ENCODE data around the gene HAL. TPM values are rescaled to one million over a fixed set of nuclear protein-coding genes. Genes with fewer than 3 reads are reported as not detected.

Gene HAL
- total RNA-seq, 1 experiment from 2014 or later, result 1.4 TPM

DNA sequence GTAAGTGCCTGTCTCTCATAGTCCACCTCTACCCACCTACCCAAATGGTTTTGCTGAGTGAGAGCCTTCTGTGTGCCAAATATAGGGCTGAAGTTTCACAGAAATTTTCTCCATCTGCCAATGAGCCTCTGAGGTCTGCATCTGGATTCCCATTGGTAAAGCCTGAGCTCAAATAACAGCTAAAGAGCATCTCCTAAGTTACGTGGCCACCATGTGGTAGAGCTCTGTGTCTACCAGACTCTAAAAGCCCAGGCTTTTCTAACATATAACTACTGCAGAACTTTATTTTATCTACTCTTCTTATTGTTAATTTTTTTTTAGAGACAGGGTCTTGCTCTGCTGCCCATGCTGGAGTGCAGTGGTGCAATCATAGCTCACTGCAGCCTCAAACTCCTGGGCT is 37.0 kb downstream of the HAL start:
- H3K4me3 Mint-ChIP-seq (ENCODE audit: low read depth, unreplicated experiment), result no peak overlapping the region
- H3K36me3 Mint-ChIP-seq (ENCODE audit: insufficient read depth, unreplicated experiment), result no peaks in the 10 kb centered on the region
- no peak for TF ChIP-seq CTCF (IDR thresholded peaks at IDR 0.05; ENCODE audit: unreplicated experiment)
- BruUV-seq (replicated peaks), result no TSS peak
- CTCF ChIA-PET, result interaction anchor here (1.0 to 1.6 kb wide), 2 partner anchors 16 to 40 kb away, joined by 7 to 12 read pairs; partner anchors contain the start of genes AMDHD1 and CCDC38
- no peaks in the 10 kb centered on the region for H3K9me3 Mint-ChIP-seq (ENCODE audit: low read depth, unreplicated experiment)
- intact Hi-C loops (cut with micrococcal nuclease; ENCODE audit: unreplicated experiment), result loop anchor here (1.0 kb wide), 1 partner anchor 41 kb away; no protein-coding TSS in a partner anchor
- H3K27ac Mint-ChIP-seq (ENCODE audit: unreplicated experiment), result no peak overlapping the region
- H3K27me3 Mint-ChIP-seq (ENCODE audit: unreplicated experiment), result no peaks in the 10 kb centered on the region
- no peaks in the 10 kb centered on the region for H3K4me1 Mint-ChIP-seq (ENCODE audit: low read depth, unreplicated experiment)
- peak; percentile 6 for DNase-seq

GRCh38 chr12:95956557-95957145 is 39.5 kb downstream of the HAL start:
- Mint-ChIP-seq H3K4me3 (ENCODE audit: low read depth, unreplicated experiment) (no peak overlapping the region), H3K4me1 (ENCODE audit: low read depth, unreplicated experiment) (no peaks in the 10 kb centered on the region)
- CTCF ChIA-PET, result interaction anchor here (1.5 kb wide), 1 partner anchor 10 kb away, joined by 3 read pairs; no protein-coding TSS in a partner anchor

GRCh38 chr12:95955549-95956159 is 40.5 kb downstream of the HAL start:
- DNase-seq, result no peak
- H3K27ac Mint-ChIP-seq (ENCODE audit: unreplicated experiment), result no peak overlapping the region
- CTCF ChIA-PET, result interaction anchor here (0.6 to 1.5 kb wide), 2 partner anchors 11 to 376 kb away, joined by 3 to 4 read pairs; no protein-coding TSS in a partner anchor
- intact Hi-C loops (cut with micrococcal nuclease; ENCODE audit: unreplicated experiment), result no loop called here
- no TSS peak for BruUV-seq (replicated peaks)
- peaks cover 24% of the 10 kb centered on the region for H3K27me3 Mint-ChIP-seq (ENCODE audit: unreplicated experiment)
- no peak for TF ChIP-seq CTCF (IDR thresholded peaks at IDR 0.05; ENCODE audit: unreplicated experiment)
- no peak overlapping the region for H3K4me3 Mint-ChIP-seq (ENCODE audit: low read depth, unreplicated experiment)
- H3K9me3 Mint-ChIP-seq (ENCODE audit: low read depth, unreplicated experiment), result peaks cover 2% of the 10 kb centered on the region
- H3K36me3 Mint-ChIP-seq (ENCODE audit: insufficient read depth, unreplicated experiment), result no peaks in the 10 kb centered on the region
- H3K4me1 Mint-ChIP-seq (ENCODE audit: low read depth, unreplicated experiment), result no peaks in the 10 kb centered on the region

More at GRCh38 chr12:95956557-95957145, 39.5 kb downstream of the HAL start:
- no peak for DNase-seq
- intact Hi-C loops (cut with micrococcal nuclease; ENCODE audit: unreplicated experiment), result no loop called here
- no peak for TF ChIP-seq CTCF (IDR thresholded peaks at IDR 0.05; ENCODE audit: unreplicated experiment)
- no TSS peak for BruUV-seq (replicated peaks)
- Mint-ChIP-seq H3K27me3 (ENCODE audit: unreplicated experiment) (peaks cover 14% of the 10 kb centered on the region), H3K9me3 (ENCODE audit: low read depth, unreplicated experiment) (no peaks in the 10 kb centered on the region), H3K36me3 (ENCODE audit: insufficient read depth, unreplicated experiment) (no peaks in the 10 kb centered on the region), H3K27ac (ENCODE audit: unreplicated experiment) (no peak overlapping the region)

DNA sequence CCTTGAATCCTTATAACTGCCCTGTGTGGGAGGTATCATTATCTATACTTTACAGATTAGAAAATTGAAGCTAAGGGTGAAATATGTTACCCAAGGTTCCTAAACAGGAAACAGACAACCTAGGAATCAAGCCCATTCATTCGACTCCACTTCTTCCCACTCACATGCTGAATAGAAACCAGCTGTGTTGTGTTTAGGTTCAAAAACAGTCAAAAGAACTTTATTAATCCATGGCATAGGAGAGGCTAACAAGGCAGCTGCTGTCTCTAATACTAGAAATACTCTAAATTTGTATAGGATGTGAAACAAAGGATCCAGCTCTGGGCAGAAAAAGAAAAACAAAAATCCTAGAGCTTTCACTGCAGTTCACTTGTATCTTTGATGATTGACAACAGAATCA is 43.1 kb downstream of the HAL start:
- Mint-ChIP-seq H3K27me3 (ENCODE audit: unreplicated experiment) (peaks cover 39% of the 10 kb centered on the region), H3K36me3 (ENCODE audit: insufficient read depth, unreplicated experiment) (no peaks in the 10 kb centered on the region), H3K4me1 (ENCODE audit: low read depth, unreplicated experiment) (no peaks in the 10 kb centered on the region), H3K4me3 (ENCODE audit: low read depth, unreplicated experiment) (no peak overlapping the region), H3K9me3 (ENCODE audit: low read depth, unreplicated experiment) (peaks cover 2% of the 10 kb centered on the region), H3K27ac (ENCODE audit: unreplicated experiment) (no peak overlapping the region)
- no peak for DNase-seq
- no peak for TF ChIP-seq CTCF (IDR thresholded peaks at IDR 0.05; ENCODE audit: unreplicated experiment)
- intact Hi-C loops (cut with micrococcal nuclease; ENCODE audit: unreplicated experiment), result no loop called here
- CTCF ChIA-PET, result interaction anchor here (0.6 kb wide), 1 partner anchor 503 kb away, joined by 3 read pairs; no protein-coding TSS in a partner anchor
- BruUV-seq (replicated peaks), result no TSS peak

Data from Calu3 (cell line).